Astrocyte of the cerebellum (primary cell): Measurements from ENCODE around the gene CEP76.

Experiments used
- DNase-seq: peaks from one replicate; pipeline ENCODE4 v3.0.0-alpha.2; 2011; ENCODE audit warnings: low read depth
- H3K4me3 ChIP-seq: 2 replicates; pipeline ENCODE4 v1.5.1; 2011; ENCODE audit warnings: mild to moderate bottlenecking, low read depth, low read length, moderate library complexity
- CTCF ChIP-seq: IDR thresholded peaks from 2 replicates; pipeline ENCODE4 v1.5.1; 2012; ENCODE audit warnings: low read length, low read depth, moderate library complexity, mild to moderate bottlenecking; ENCODE audit errors: missing control alignments
- in situ Hi-C: cut with HindIII; loops from 2 replicates; pipeline ENCODE4 v1.10.0; 2017; ENCODE audit warnings: low sequenced_read_pairs

CEP76 gene

GRCh38 chr18:12689256-12689850 is 13.2 kb downstream of the CEP76 start:
- TF ChIP-seq CTCF, result no peak
- in situ Hi-C loops, result no loop called here
- no peak overlapping the region for H3K4me3 ChIP-seq
- DNase-seq, result no peak

- H3K4me3 ChIP-seq, result no peak overlapping the region
- DNase-seq, result no peak
- in situ Hi-C loops, result no loop called here
- TF ChIP-seq CTCF, result peak; percentile 36
Measured at GRCh38 chr18:12686100-12686499, 16.4 kb downstream of the CEP76 start.

- in situ Hi-C loops, result no loop called here
- H3K4me3 ChIP-seq, result no peak overlapping the region
- TF ChIP-seq CTCF, result no peak
- no peak for DNase-seq
Measured at GRCh38 chr18:12679183-12679786, 23.2 kb downstream of the CEP76 start.

GRCh38 chr18:12668041-12668440 is 34.5 kb downstream of the CEP76 start:
- no peak for TF ChIP-seq CTCF
- in situ Hi-C loops, result no loop called here
- no peak overlapping the region for H3K4me3 ChIP-seq
- no peak for DNase-seq

GRCh38 chr18:12659904-12660605 is 42.5 kb downstream of the CEP76 start:
- H3K4me3 ChIP-seq, result no peak overlapping the region
- TF ChIP-seq CTCF, result peak; percentile 88
- in situ Hi-C loops, result no loop called here
- DNase-seq, result peak; percentile 52

- in situ Hi-C loops, result no loop called here
- no peak for DNase-seq
- no peak for TF ChIP-seq CTCF
- peak overlapping the region; percentile 64 for H3K4me3 ChIP-seq
Measured at GRCh38 chr18:12658426-12659138, 43.9 kb downstream of the CEP76 start.
